Mammary epithelial cell (primary cell): ENCODE data around the gene UNC93B1.

Source experiments
- CTCF ChIP-seq, 2 donors: IDR thresholded peaks in 1 of 2; conservative IDR thresholded peaks in 1 of 2; 2 replicates each; pipeline ENCODE4 v1.5.1; 2011 to 2012; ENCODE audit warnings: inconsistent platforms in 2 of 2, low read length in 2 of 2, mild to moderate bottlenecking in 2 of 2, control low read depth in 1 of 2, low read depth in 1 of 2; ENCODE audit not compliant: insufficient read depth in 1 of 2; ENCODE audit errors: extremely low read depth in 1 of 2
- EZH2 ChIP-seq: IDR thresholded peaks from 2 replicates; pipeline ENCODE4 v1.6.1; 2012; ENCODE audit warnings: low read length, inconsistent platforms, borderline replicate concordance

DNA sequence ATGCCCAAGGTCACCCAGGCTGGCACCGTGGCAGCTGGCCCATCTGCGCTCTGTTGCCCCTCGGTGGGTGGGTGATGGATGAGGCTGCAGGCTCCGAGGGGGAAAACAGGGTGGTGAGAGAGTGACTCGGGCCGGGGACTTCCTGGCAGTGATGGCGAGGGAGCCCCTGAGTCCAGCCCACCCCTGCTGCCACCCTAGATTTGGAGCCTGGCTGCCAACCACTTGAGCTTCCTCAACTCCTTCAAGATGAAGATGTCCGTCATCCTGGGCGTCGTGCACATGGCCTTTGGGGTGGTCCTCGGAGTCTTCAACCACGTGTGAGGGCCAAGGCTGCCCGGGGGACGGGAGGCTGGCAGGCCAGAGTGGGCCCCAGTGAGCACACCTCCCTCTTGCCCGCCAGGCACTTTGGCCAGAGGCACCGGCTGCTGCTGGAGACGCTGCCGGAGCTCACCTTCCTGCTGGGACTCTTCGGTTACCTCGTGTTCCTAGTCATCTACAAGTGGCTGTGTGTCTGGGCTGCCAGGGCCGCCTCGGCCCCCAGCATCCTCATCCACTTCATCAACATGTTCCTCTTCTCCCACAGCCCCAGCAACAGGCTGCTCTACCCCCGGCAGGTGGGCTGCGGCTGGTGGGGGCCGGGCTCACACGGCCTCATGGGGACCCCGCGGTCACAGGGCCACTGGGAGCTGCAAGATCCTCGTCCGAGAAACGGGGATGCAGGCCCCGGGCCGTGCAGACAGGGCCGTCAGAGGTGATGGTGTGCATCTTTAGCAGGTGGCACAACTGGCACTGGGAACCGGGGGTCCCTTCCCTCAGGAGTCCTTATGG, 45.0 kb upstream of the UNC93B1 start:
- no peak for TF ChIP-seq EZH2
- TF ChIP-seq CTCF (conservative IDR thresholded peaks at IDR 0.05 in 1 of 2, IDR thresholded peaks at IDR 0.05 in 1 of 2; ENCODE audit: extremely low read depth in 1 of 2, insufficient read depth in 1 of 2, low read depth in 1 of 2, low read length in 2 of 2), result no peak
